GM19035 (cell line): ENCODE results near the gene GPATCH3.
"Not testable (repeated sequence)": the region's sequence is repeated elsewhere in the genome, so short reads cannot be mapped to it uniquely, and the experiment has no call there.

Experiments
- ATAC-seq: cut with Tn5 transposase; IDR thresholded peaks from one replicate; pipeline ENCODE4 v1.9.1; 2021; ENCODE audit not compliant: unreplicated experiment

GPATCH3 gene

DNA sequence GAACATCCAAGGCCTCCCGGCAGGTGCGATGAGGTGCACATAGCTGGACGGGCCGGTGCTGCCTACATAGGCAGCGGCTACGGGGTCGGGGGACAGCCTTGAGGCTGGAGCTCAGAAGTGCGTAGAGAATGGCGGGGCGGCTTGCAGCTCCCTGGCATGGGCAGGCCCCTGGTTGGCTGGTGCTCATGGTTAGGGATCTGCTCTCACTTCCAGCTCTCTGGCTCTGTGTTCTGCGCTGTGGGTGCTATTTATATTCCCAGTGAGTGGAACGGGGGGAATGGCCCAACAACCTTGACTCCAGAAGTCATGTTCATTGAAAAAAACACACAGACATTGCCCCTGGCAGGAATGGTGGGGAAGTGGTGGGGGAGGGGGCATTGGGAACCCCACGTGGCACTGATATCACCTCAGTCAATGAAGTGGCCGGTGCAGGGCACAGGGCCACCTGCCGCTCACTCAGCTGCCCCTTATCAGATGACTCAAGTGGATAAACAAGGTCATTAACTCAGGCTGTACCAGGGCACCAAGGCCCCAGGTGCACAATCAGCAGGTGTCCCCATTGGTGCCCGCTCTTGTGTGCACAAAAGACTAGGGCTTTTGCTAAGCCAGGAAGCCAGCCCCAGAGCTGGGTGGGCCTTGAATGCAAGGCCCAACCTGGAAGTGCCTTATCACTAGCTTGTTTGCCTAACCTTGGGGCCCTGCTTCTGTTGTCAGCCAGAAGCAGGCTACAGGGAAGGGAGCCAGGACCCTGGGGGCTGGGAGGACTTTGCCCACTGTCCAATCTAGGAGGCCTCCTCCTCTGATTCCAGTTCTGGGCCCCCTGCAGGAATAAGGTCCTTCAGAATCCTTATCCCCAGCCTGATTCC is 13.7 kb upstream of the GPATCH3 start, which contains the start of gene NR0B2:
Gene NR0B2, minus strand, starts transcription at position 222 of the 866 bp plus-strand sequence. Its CDS starts 35 bp downstream, at position 187.
- ATAC-seq, result no peak

DNA sequence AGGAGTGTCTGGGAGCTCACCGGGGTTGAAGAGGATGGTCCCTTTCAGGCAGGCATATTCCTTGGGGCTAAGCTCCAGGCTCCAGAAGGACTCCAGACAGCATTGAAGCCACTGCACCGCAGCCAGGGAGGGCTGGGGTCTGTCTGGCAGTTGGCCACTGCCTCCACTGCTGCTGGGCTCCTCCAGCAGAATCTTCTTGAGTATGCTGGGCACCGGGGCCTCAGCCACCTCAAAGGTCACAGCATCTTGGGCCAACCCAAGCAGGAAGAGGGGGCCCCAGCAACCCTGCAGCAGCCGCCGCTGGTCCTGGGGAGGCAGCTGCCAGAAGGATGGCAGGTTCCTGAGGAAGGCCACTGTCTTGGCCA is 13.1 kb upstream of the GPATCH3 start:
- no peak for ATAC-seq

DNA sequence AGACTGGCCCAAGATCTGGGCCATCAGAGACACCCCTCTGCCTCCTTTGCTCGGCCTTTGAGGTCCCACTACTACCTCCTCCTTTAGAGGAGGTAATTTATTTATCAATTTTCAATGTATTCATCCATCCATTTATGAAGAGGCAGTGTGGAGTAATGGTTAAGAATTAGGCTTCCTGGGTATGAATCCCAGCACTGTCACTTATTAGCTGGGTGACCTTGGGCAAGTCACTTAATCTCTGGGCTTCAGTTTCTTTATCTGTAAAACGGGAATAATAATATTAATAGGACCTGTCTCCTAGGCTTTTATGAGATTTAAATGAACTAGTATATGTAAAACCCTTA is 11.9 kb upstream of the GPATCH3 start:
- no peak for ATAC-seq

DNA sequence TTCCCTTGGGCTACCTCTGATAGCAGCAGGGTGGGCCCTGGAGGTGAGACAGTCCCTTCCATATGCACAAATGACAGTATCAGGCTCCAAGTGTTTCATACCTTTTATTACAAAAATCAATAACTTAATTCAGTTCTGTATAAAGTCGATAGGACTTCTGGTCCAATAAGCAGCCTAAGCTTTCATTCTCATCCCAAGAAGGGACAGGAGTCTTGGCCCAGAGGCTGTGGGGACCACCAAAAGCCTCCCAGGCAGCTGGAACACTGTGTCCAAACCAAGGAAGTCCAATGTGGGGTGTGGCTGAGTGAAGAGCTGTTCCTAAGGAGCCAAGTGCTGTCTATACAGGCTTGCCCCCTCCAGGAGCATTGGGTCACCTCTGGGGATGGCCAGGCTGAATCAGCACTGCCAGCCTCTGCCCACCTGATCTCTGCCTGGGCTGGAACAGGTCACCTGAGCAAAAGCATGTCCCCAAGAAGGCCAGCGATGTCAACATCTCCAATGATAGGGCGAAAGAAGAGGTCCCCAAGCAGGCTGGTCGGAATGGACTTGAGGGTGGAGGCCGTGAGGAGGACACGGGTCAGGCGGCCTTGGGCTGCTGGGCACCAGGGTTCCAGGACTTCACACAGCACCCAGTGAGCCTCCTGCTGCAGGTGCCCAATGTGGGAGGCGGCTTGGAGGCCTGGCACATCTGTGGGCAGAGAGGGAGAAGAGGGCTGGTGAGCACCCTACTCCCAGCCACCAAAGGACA is 11.3 kb upstream of the GPATCH3 start:
- ATAC-seq, result no peak

DNA sequence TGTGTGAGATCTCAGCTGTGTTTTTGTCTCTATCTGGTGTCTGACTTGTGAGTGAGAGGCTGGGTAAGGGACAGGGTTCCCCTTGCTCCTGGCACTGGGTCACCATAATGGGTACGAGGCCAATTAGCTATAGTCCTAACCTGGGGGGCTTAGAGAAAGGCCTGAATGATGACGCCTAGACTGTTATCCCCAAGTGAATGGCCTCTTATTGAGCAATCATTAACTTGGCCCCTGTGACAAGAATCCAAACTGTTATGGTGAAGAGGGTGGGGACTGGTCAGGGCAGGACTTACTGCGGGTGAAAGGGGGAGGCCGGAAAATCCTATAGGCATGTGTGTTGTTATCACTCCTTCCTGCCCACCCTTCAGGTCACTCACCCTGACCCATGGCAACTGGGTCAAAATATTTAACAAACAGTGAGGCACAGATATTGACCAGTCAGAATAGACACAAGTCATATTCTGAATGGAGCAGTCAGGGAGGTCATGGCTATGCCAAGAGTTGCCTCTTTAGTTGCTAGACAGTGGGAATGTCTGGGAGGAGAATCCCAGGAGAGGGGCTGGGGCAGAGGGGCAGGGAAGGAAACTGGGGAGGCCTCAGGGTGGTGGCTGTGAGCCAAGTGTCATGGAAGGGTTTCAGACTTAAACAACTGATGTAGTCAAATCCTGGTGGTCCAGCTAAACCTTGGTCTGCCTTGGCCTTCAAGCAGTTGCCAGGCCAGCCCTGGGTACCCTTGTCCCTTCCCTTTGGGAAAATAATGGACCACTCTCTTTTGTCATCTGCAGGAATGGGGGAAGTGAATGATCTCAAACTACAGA is 10.3 kb upstream of the GPATCH3 start:
- ATAC-seq, result no peak

DNA sequence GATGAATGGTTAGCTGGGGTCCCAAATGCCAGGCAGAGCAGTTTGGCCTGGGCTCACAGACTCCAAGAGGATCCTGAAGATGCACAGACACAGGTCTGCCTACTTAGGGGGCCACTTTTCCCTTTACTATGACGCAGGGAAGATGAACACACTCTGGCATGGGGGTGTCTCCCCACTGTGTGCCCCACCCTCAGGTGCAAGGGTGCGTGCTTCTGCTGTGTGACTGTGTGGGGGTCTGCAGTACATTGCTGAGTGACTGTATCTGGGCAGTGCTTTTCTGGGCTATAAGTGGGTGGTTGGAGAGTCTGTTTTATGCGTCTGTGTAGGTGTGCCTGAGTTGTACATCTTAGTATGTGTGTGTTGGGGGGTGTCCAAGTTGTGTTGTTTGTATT is 9.7 kb upstream of the GPATCH3 start:
- no peak for ATAC-seq

DNA sequence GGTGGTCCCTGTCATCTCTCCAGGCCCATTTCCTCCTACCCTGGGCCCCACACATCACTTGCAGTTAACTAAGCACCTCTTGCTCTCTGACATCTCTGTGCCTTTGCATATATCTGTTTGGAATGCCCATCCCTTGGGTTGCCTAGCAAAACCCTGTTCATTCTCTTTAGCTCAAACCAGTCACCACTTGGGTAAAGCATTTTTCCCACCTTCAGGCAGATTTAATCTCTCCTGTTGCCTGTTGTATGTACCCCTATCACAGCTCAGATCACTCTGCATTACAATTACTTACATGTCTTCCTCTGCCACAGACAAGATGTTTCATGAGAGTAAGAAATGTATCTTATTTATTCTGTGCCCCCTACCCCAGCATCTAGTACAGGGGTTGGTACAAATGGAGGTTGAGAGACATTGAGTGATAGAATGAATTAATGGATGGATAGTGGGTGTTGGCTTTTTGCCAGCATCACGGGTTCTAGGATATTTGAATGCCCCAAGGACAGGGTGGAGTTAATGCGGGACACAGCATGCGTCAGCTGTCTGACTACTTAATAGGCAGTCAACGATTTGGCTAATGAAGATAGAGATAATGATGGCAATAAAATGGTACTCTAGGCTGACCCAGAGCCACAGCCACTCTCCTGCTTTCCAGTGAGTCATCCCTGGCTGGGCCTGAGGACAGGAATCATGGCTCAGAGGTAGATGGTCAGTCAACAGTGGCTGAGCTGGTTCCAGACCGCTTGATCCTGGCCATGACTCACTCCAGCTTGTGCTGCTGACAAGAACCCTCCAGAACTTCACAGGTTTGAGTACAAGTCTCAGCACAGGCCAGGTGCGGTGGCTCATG is 7.0 kb upstream of the GPATCH3 start:
- no peak for ATAC-seq

DNA sequence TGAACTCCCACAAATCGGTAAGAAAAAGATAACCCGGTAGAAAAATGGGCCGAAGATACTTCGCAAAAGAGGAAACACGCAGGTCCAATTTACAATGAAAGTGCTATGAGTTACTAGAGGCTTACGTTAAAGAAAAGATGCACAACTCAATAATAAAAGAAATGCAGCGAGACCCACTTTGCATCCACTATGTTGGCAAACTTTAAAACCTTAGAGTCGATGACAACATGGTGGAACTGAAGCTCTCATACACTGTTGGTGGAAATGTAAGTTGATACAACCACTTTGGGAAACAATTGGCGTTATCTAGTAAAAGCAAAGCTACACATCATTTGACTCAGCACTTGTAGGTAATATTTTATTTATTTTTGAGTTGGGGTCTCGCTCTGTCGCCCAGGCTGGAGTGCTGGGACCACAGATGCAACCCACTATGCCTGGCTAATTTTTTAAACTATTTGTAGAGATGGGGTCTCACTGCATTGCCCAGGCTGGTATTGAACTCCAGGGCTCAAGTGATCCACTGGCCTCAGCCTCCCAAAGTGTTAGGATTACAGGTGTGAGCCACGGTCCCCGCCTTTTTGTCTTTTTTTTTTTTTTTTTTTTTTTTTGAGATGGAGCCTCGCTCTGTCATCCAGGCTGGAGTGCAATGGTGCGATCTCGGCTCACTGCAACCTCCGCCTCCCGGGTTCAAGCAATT is 696 bp upstream of the GPATCH3 start:
- no peak for ATAC-seq

DNA sequence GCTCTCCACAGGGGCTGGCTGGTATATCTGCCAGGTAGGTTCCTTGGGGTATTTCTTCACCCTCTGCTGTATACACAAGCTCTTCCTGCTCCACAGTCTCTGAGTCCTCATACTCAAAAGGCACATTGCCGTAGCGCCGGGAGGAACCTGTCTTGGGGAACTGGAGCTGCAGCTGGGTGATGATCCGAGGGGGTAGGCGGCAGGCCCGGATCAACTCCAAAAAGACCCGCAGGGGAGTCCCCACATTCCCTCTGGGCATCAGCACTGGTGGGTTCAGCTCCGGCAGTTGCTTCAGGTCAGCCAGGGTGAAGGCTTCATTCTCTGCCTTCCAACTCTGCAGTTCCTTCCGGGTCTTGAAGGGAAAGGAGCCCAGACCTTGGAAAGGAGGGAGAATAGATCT is 2.9 kb downstream of the GPATCH3 start:
- ATAC-seq, result no peak

DNA sequence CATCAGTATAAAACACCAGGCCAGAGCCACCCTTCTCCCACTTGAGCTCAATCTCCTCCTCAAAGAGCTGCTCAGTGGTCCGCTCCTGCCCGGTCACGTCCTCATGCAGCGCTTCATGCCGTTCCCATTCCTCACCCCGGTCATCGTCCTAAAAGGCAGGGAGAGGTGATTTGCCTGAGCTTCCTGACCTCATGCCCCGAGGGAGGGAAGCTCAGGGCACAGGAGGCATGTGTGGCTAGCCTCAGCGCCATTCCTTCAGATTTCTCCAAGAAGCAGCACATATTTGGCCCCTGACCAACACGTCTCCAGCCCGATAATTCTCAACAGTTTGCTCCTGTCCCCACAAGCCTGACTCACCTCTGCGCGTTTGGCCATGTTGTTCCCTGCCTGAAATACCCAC is 6.0 kb downstream of the GPATCH3 start:
- ATAC-seq, result no peak

DNA sequence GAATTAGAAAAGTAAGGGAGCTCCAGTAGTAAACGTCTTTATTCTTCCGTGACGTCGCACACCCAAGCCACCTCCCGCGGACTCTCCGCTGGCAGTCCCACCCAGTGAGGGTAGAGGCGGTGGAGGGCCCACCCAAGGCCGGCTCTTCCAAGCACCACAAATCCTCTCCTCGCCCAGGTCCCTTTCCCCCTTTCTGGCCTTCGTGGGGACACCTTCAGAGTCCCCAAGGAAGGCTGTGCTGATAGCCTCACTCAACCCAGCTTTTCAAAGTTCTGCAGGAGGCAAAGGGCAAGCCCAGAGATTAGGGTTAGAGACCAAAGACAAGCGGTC is 9.8 kb downstream of the GPATCH3 start:
- ATAC-seq, result peak; percentile 10

DNA sequence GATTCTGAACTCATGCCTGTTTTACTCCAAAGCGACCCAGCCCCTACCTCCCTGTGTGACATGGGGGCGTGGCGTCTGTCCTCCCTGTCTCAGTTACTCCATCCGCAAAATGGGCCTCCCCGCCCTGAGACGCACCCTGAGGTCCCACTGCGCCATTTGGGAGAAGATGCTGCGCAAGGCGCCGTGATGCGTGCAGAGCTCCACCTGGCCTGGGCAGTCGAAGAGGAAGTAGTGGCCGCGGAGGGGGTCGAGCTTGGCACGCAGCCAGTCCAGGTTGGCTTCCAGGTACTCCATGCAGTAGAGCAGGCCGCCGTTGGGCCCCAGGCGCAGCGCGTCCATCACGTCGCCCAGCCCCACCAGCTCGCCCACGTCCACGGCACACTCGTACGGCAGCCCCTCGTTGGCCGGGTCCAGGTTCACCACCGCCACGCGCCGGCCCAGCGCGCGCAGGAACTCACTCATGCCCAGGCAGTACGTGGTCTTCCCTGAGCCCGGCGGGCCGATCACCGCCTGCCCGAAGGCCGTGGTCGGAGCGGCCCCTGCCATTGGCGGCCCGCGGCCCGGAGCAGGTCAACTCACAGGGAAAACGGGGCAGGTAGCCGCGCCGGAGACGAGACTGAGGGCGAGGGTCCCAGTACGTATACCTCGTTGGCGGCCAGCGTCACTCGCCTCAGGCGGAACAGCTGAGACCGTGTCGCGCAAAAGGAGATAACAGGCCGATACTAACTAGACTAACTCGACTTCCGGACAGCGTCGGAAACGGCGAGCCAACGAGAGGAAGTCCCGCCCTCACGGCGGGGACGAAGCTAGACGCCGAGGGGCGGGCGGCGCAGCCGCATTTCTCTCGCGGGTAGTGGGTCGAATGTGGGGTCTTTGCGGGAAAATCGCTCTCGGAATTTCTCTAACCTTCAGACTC is 10.5 kb downstream of the GPATCH3 start, which contains the start of gene GPN2:
Gene GPN2, minus strand, starts transcription at position 733 of the 916 bp plus-strand sequence. Its CDS starts 187 bp downstream, at position 546.
- ATAC-seq, result peak; percentile 89

DNA sequence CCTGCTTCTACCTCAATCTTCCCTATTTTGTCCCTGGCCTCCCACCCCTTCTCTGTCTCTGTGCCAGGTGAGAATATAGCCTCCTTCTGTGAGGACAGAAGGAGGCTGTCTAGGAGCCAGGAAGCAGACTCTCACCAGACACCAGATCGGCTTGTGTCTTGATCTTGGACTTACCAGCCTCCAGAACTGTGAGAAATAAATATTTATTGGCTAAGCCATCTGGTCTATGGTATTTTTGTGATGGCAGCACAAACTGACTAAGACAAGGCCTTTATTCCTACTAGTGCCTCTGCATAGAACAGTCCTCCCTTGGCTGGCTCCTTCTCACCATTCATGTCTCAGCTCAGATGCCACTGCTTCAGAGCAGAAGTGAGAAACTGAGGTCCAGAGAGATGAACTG is 12.0 kb downstream of the GPATCH3 start:
- no peak for ATAC-seq

DNA sequence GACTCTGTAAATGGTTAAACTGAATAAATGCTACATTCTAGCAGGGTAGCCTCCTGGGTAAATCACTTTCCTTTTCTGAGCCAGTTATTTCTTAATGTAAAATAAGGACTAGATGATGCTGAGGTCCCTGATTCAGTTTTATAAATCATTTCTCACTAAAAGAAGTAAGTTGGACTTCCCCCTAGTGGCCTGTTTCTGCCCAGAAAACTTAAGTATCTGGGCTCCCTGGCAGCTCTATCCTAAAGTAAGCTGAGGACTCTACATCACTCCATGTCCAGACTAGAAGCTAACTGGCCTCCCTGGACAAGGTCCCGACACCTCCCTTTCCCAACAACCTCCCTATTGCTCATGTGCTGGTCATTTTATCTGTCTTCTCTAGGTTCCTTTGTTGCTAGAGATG is 13.1 kb downstream of the GPATCH3 start:
- no peak for ATAC-seq

DNA sequence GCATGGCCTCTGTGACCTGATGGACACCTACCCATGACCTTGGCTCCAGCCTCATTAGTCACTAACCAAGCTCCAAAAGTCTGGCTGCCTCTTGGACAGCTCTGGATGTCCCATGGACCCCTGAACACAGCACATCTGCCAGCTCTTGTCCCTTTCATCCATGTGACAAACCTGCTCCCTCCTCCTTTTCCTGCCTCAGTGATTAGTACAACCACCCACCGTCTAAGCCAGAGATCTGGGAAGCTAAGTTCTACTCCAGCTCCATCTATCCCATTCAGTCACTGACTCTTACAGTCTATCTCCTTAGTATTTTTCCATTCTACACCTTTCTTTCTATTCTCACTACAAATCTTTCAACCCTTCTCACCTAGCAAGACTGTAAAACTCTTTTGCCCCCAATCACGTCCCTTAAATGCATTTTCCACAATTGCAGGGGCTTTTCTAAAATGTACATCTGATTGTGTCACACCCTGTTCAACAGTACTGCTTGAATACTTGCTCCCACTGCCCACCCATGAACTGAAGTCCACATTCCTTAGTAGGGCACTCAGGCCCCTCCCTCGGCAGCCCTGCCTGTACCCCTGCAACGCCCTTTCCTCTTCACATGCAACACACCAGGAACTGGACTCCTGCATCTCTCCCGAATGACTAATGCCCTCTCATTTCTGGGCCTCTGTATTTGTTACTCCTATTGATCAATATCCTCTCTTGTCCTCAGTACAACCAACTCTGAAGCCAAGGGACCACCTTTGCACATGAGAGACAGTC is 17.4 kb downstream of the GPATCH3 start:
- no peak for ATAC-seq

DNA sequence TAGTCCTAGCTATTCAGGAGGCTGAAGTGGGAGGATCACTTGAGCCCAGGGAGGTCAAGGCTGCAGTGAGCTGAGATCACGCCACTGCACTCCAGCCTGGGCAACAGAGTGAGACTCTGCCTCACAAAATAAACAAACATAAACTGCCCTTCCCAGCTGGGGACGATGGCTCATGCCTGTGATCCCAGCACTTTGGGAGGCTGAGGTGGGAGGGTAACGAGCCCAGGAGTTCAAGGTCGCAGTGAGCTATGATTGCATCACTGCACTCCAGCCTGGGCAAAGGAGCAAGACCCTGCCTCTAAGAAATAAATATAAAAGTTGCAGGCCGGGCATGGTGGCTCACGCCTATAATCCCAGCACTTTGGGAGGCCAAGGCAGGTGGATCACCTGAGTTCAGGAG is 18.7 kb downstream of the GPATCH3 start:
- not testable (repeated sequence) for ATAC-seq

DNA sequence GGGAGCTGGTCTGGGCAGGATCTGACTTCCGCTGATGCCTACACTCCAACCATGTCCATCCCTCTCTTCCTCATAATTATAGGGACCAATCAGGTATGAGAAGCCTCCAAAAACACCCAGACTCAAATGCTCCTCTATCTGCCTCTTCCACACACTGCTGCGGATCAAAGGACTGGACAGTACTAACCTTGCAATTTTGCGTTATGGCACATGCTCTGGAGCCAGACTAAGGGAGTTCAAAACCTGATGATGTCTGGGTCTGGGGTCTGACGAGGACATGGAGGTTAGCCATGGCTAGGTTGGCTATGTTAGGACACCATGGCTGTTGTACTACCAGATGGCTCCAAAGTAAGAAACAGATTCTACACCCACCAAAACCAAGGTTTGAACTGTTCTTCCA is 20.5 kb downstream of the GPATCH3 start:
- ATAC-seq, result no peak

DNA sequence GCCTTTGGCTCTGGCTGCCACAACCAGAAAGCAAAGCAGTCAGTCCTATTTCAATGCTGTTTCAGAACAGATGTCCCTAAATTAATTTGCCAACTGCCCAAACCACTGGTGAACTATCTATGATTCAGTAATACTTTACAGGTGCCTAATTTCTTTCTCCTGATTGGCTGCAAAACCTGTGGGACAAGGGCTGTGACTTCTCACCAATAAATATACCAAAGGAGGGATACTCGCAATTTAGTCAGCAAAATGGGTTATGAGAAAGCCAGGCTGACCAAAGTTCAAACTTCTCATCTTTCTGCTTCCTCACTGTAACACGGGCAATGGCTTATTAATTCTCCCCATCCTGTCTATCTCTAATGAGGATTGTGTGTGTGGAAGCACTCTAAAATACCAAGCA is 22.9 kb downstream of the GPATCH3 start:
- no peak for ATAC-seq
